Fibroblast of lung (primary cell): ENCODE data around the gene PCED1A. TPM values are rescaled to one million over a fixed set of nuclear protein-coding genes. Genes with fewer than 3 reads are reported as not detected.

ENCODE experiments used
- DNase-seq, 2 donors: peaks; one replicate each; pipeline versions ENCODE4 v3.0.0 to v3.0.0-alpha.2; 2010; ENCODE audit warnings: low read depth in 2 of 2
- H2AFZ ChIP-seq: 2 replicates; pipeline ENCODE4 v1.5.1; 2012; ENCODE audit warnings: low read length, control low read depth, inconsistent platforms
- H3K27ac ChIP-seq: 2 replicates; pipeline ENCODE4 v1.5.1; 2011; ENCODE audit warnings: low read length, control low read depth; ENCODE audit not compliant: insufficient read depth
- H3K27me3 ChIP-seq: 2 replicates; pipeline ENCODE4 v1.5.1; 2011; ENCODE audit warnings: mild to moderate bottlenecking, low read length; ENCODE audit not compliant: control insufficient read depth, insufficient read depth
- H3K36me3 ChIP-seq: 2 replicates; pipeline ENCODE4 v1.5.1; 2011; ENCODE audit warnings: low read length; ENCODE audit not compliant: control insufficient read depth, insufficient read depth
- H3K4me1 ChIP-seq: 2 replicates; pipeline ENCODE4 v1.5.1; 2011; ENCODE audit warnings: low read length; ENCODE audit not compliant: control insufficient read depth, insufficient read depth; ENCODE audit errors: extremely low read depth
- H3K4me2 ChIP-seq: 2 replicates; pipeline ENCODE4 v1.5.1; 2011; ENCODE audit warnings: low read length, control low read depth; ENCODE audit not compliant: insufficient read depth; ENCODE audit errors: extremely low read depth
- H3K4me3 ChIP-seq, 4 experiments: fragments of 200-600 bp in 1 of 4; sonication (generic) in 1 of 4; replicated peaks in 1 of 4; 2 replicates each; pipeline ENCODE4 v1.5.1; 2011 to 2016; ENCODE audit warnings: low read length in 4 of 4, low read depth in 3 of 4, mild to moderate bottlenecking in 3 of 4, control low read depth in 2 of 4, inconsistent platforms in 1 of 4, mixed read lengths in 1 of 4; ENCODE audit not compliant: insufficient read depth in 1 of 4; ENCODE audit errors: control extremely low read depth in 1 of 4
- H3K79me2 ChIP-seq: 2 replicates; pipeline ENCODE4 v1.5.1; 2012; ENCODE audit warnings: mild to moderate bottlenecking, low read length, inconsistent platforms; ENCODE audit not compliant: control insufficient read depth, insufficient read depth
- H3K9ac ChIP-seq: 2 replicates; pipeline ENCODE4 v1.5.1; 2011; ENCODE audit warnings: mild to moderate bottlenecking, low read length, control low read depth; ENCODE audit not compliant: insufficient read depth
- H3K9me3 ChIP-seq: 2 replicates; pipeline ENCODE4 v1.5.1; 2012; ENCODE audit warnings: low read depth, low read length; ENCODE audit not compliant: control insufficient read depth, insufficient read depth
- H4K20me1 ChIP-seq: 2 replicates; pipeline ENCODE4 v1.5.1; 2011; ENCODE audit warnings: low read length; ENCODE audit not compliant: control insufficient read depth, insufficient read depth; ENCODE audit errors: extremely low read depth
- CTCF ChIP-seq, 2 donors: IDR thresholded peaks in 1 of 2; conservative IDR thresholded peaks in 1 of 2; 1 replicate in 1 of 2; 2 replicates in 1 of 2; pipeline ENCODE4 v1.5.1; 2011 to 2012; ENCODE audit warnings: low read length in 2 of 2, control low read depth in 1 of 2, inconsistent platforms in 1 of 2, low read depth in 1 of 2, mild to moderate bottlenecking in 1 of 2
- EZH2 ChIP-seq: IDR thresholded peaks from 2 replicates; pipeline ENCODE4 v1.5.1; 2012; ENCODE audit warnings: low read length, control low read depth, mild to moderate bottlenecking; ENCODE audit errors: missing control alignments
- polyA plus RNA-seq, 2 donors: library from polyadenylated mRNA; depleted of rRNA in 1 of 2; stranded (reverse) in 1 of 2; unstranded in 1 of 2; fragments of >200 nt; gene quantifications; 2 replicates each; pipeline ENCODE4 v1.2.1, GENCODE V29; 2011 to 2012; ENCODE audit warnings: missing spikeins in 1 of 2
- total RNA-seq: library from RNA; depleted of rRNA; stranded (reverse); fragments of >200 nt; gene quantifications from 2 replicates; pipeline ENCODE4 v1.2.1, GENCODE V29; 2014

Gene PCED1A
- total and polyA plus RNA-seq, 2 donors (not counting 1 experiment from before 2014, with no cell fraction given), result 16.4 to 26.4 TPM

- Histone ChIP-seq H3K4me2 (no peak overlapping the region), H2AFZ (no peak overlapping the region), H3K27me3 (no peaks in the 10 kb centered on the region), H3K27ac (no peak overlapping the region), H4K20me1 (no peaks in the 10 kb centered on the region), H3K9me3 (no peaks in the 10 kb centered on the region), H3K4me3 (no peak overlapping the region), H3K9ac (no peak overlapping the region), H3K79me2 (peaks cover 9% of the 10 kb centered on the region), H3K4me1 (no peaks in the 10 kb centered on the region), H3K36me3 (peaks cover 4% of the 10 kb centered on the region)
- no peak for DNase-seq
- TF ChIP-seq CTCF (conservative IDR thresholded peaks at IDR 0.05 in 1 of 2, IDR thresholded peaks at IDR 0.05 in 1 of 2; ENCODE audit: low read depth in 1 of 2, low read length in 2 of 2) (no peak), EZH2 (no peak)
Measured at GRCh38 chr20:2846698-2847097, 6.2 kb upstream of the PCED1A start.

- DNase-seq, result no peak
- H3K4me2 ChIP-seq, result no peak overlapping the region
- peaks cover 4% of the 10 kb centered on the region for H3K36me3 ChIP-seq
- TF ChIP-seq EZH2 (no peak), CTCF (conservative IDR thresholded peaks at IDR 0.05 in 1 of 2, IDR thresholded peaks at IDR 0.05 in 1 of 2; ENCODE audit: low read depth in 1 of 2, low read length in 2 of 2) (no peak)
- H3K9me3 ChIP-seq, result no peaks in the 10 kb centered on the region
- no peaks in the 10 kb centered on the region for H3K27me3 ChIP-seq
- H3K27ac ChIP-seq, result no peak overlapping the region
- H2AFZ ChIP-seq, result no peak overlapping the region
- H3K9ac ChIP-seq, result no peak overlapping the region
- H3K4me3 ChIP-seq, result no peak overlapping the region
- H3K79me2 ChIP-seq, result peaks cover 11% of the 10 kb centered on the region
- H4K20me1 ChIP-seq, result no peaks in the 10 kb centered on the region
- H3K4me1 ChIP-seq, result no peaks in the 10 kb centered on the region
Measured at GRCh38 chr20:2845607-2846006, 5.2 kb upstream of the PCED1A start.

GRCh38 chr20:2840967-2841531 is 594 bp upstream of the PCED1A start:
- Histone ChIP-seq H3K4me3 (peak overlapping the region; percentile 63 to 92 (median 78)), H3K4me1 (no peaks in the 10 kb centered on the region), H3K27ac (peak overlapping the region; percentile 96), H2AFZ (peak overlapping the region; percentile 78), H3K9ac (peak overlapping the region; percentile 82), H3K9me3 (no peaks in the 10 kb centered on the region), H3K79me2 (peaks cover 11% of the 10 kb centered on the region), H3K27me3 (no peaks in the 10 kb centered on the region), H3K4me2 (peak overlapping the region; percentile 86), H3K36me3 (peaks cover 7% of the 10 kb centered on the region), H4K20me1 (no peaks in the 10 kb centered on the region)
- TF ChIP-seq CTCF (conservative IDR thresholded peaks at IDR 0.05 in 1 of 2, IDR thresholded peaks at IDR 0.05 in 1 of 2; ENCODE audit: low read depth in 1 of 2, low read length in 2 of 2) (no peak), EZH2 (no peak)
- peak; percentile 72 to 76 for DNase-seq
